Kidney (tissue), 14 donors: Measurements from ENCODE around the gene BCL2L13. TPM values are rescaled to one million over a fixed set of nuclear protein-coding genes. Genes with fewer than 3 reads are reported as not detected.

ENCODE experiments used
- DNase-seq, 5 donors: peaks; one replicate each; pipeline ENCODE4 v3.0.0-alpha.2; 2013 to 2020
- FAIRE-seq: peaks from 2 replicates; lab custom pipeline; 2012; peaks lifted over from hg19 to GRCh38; lab: Jason Lieb, UNC
- H3K27ac ChIP-seq, 2 donors: one replicate each; pipeline ENCODE4 v1.7.0; 2013; ENCODE audit warnings: low read depth in 2 of 2, low read length in 2 of 2, inconsistent platforms in 1 of 2
- H3K27me3 ChIP-seq: one replicate; pipeline ENCODE4 v1.7.1; 2013; ENCODE audit warnings: low read length, inconsistent platforms; ENCODE audit not compliant: control insufficient read depth, insufficient read depth
- H3K36me3 ChIP-seq, 3 donors: one replicate each; pipeline versions ENCODE4 v1.7.0 to v1.7.1; 2013; ENCODE audit warnings: low read length in 3 of 3, control low read depth in 1 of 3, inconsistent platforms in 1 of 3; ENCODE audit not compliant: insufficient read depth in 3 of 3, control insufficient read depth in 2 of 3
- H3K4me1 ChIP-seq, 3 donors: one replicate each; pipeline versions ENCODE4 v1.7.0 to v1.7.1; 2013; ENCODE audit warnings: low read length in 3 of 3, inconsistent platforms in 1 of 3, low read depth in 1 of 3; ENCODE audit not compliant: control insufficient read depth in 2 of 3, insufficient read depth in 2 of 3
- H3K4me3 ChIP-seq, 3 donors: one replicate each; pipeline versions ENCODE4 v1.7.0 to v1.8.1; 2013; ENCODE audit warnings: low read length in 3 of 3, control low read depth in 1 of 3, inconsistent platforms in 1 of 3
- H3K9ac ChIP-seq, 3 donors: one replicate each; pipeline versions ENCODE4 v1.7.0 to v1.7.1; 2013; ENCODE audit warnings: low read length in 3 of 3, control low read depth in 1 of 3, inconsistent platforms in 1 of 3
- H3K9me3 ChIP-seq, 3 donors: one replicate each; pipeline versions ENCODE4 v1.7.0 to v1.7.1; 2013; ENCODE audit warnings: low read length in 3 of 3, control low read depth in 1 of 3, inconsistent platforms in 1 of 3; ENCODE audit not compliant: control insufficient read depth in 2 of 3, insufficient read depth in 1 of 3
- CTCF ChIP-seq: IDR thresholded peaks from 3 replicates; pipeline ENCODE4 v1.5.1; 2012; ENCODE audit warnings: mild to moderate bottlenecking, moderate library complexity, borderline replicate concordance; ENCODE audit not compliant: insufficient read depth; ENCODE audit errors: extremely low read depth
- intact Hi-C: fragments of 100-400 bp; cut with DNase I; formaldehyde crosslinking; loops from one replicate; pipeline ENCODE4 v1.11.1; 2022
- polyA plus RNA-seq: library from polyadenylated mRNA; stranded (reverse); fragments of 350-450 nt; fragmentation: Illumina TruSeq; extraction: RNeasy Lipid Tissue Mini Kit (QIAGEN cat#74804); gene quantifications from one replicate; pipeline ENCODE4 v1.2.3, GENCODE V29; 2014; ENCODE audit warnings: low read depth, low replicate concordance; ENCODE audit not compliant: insufficient read depth
- total RNA-seq: library from RNA; stranded (reverse); fragmentation: NEBNext Ultra II Directional; extraction: Animal tissue kit (Norgen Biotek cat#: 25700); gene quantifications from one replicate; pipeline ENCODE4 v1.2.1, GENCODE V29; 2021
- donor health status: control.
- donor health status: control.
- donor health status: control.
- donor health status: control.
- donor health status: control.
- donor health status: DM: yes; HTN: yes; CAD: no.
- donor health status: Normal renal cell carcinoma (clear cell type).

The BCL2L13 gene
- total and polyA plus RNA-seq, 2 donors from 2014 or later: 43.8 to 50.5 TPM

GRCh38 chr22:17592201-17592600 lies 46.4 kb upstream of the BCL2L13 start:
- no peak for TF ChIP-seq CTCF
- Histone ChIP-seq H3K9me3 (no peaks in the 10 kb centered on the region), H3K4me1 (no peaks in the 10 kb centered on the region), H3K36me3 (peaks cover 5 to 58% (median 43%) of the 10 kb centered on the region in 3 donors), H3K4me3 (no peak overlapping the region), H3K27me3 (no peaks in the 10 kb centered on the region), H3K27ac (no peak overlapping the region), H3K9ac (no peak overlapping the region)
- intact Hi-C loops: no loop called here
- FAIRE-seq: no peak
- peak in 1 of 5 donors; percentile 21 for DNase-seq

- no peak overlapping the region for H3K9ac ChIP-seq
- no peaks in the 10 kb centered on the region for H3K4me1 ChIP-seq
- no peaks in the 10 kb centered on the region for H3K27me3 ChIP-seq
- peaks cover 10 to 62% (median 53%) of the 10 kb centered on the region in 3 donors for H3K36me3 ChIP-seq
- TF ChIP-seq CTCF: no peak
- H3K27ac ChIP-seq: no peak overlapping the region
- no peaks in the 10 kb centered on the region for H3K9me3 ChIP-seq
- FAIRE-seq (no peak), DNase-seq (peak in 1 of 5 donors; percentile 27)
- intact Hi-C loops: no loop called here
- H3K4me3 ChIP-seq: no peak overlapping the region
Observed at GRCh38 chr22:17596226-17596625, 42.3 kb upstream of the BCL2L13 start.

- Histone ChIP-seq H3K27ac (no peak overlapping the region), H3K4me1 (no peaks in the 10 kb centered on the region), H3K9me3 (no peaks in the 10 kb centered on the region), H3K4me3 (no peak overlapping the region), H3K27me3 (no peaks in the 10 kb centered on the region), H3K36me3 (peaks cover 10 to 53% (median 47%) of the 10 kb centered on the region in 3 donors), H3K9ac (no peak overlapping the region)
- intact Hi-C loops: no loop called here
- FAIRE-seq (no peak), DNase-seq (no peak)
- no peak for TF ChIP-seq CTCF
Observed at GRCh38 chr22:17597217-17597616, 41.3 kb upstream of the BCL2L13 start.

- peaks cover 10 to 46% (median 38%) of the 10 kb centered on the region in 3 donors for H3K36me3 ChIP-seq
- H3K4me1 ChIP-seq: no peaks in the 10 kb centered on the region
- no peak for DNase-seq
- no peaks in the 10 kb centered on the region for H3K9me3 ChIP-seq
- no peak for FAIRE-seq
- TF ChIP-seq CTCF: no peak
- H3K9ac ChIP-seq: no peak overlapping the region
- H3K27ac ChIP-seq: no peak overlapping the region
- intact Hi-C loops: no loop called here
- H3K27me3 ChIP-seq: no peaks in the 10 kb centered on the region
- H3K4me3 ChIP-seq: no peak overlapping the region
Observed at GRCh38 chr22:17598318-17598717, 40.2 kb upstream of the BCL2L13 start.
